Measurements from ENCODE around the gene FOSL1. TPM values are rescaled to one million over a fixed set of nuclear protein-coding genes. Genes with fewer than 3 reads are reported as not detected.

The FOSL1 gene
- total and polyA plus RNA-seq, 5 donors: 0.57 to 5.5 (median 0.97) TPM

DNA sequence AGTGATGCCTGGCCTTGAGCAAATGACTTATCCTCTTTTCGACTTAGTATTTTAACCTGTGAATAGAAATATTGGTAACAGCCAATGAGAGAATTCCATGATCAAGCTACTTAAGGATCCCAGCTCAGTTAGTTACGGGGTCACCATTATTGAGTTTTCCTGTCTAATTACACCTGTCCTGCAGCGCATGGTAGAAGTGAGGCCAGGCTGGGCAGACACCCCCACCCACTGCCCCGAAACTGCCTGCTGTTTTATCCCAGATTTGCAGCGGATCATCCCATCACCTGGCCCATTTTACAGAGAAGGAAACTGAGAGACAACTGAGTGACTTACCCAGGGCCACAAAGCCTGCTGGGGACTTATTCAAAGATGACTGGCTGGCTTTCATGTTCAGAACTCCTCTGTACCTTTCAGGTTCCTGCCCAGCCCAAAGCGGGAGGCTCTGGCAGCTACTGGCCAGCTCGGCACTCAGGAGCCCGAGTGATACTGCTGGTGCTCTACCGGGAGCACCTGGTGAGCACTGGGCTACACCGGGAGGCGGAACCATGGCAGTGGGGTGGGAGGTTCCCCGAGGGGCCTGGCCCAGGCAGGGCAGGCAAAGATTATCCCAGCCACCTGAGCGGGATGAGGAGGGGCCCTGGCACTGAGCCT is 38.5 kb downstream of the FOSL1 start:
- 85% methylated on average over 13 of the region's 13 CpGs for WGBS
- intact Hi-C loops (cut with DNase I): no loop called here

GRCh38 chr11:65861165-65861505 is 39.1 kb downstream of the FOSL1 start:
- H3K27me3 ChIP-seq (ENCODE audit: control insufficient read depth, insufficient read depth): no peaks in the 10 kb centered on the region
- intact Hi-C loops (cut with DNase I): no loop called here
- ATAC-seq (no peak), DNase-seq (peak in 2 of 3 donors; percentile 22 to 67)
- H3K4me3 ChIP-seq (ENCODE audit: low read length): peak overlapping the region; percentile 61
- H3K9me3 ChIP-seq (ENCODE audit: control insufficient read depth, low read length): no peaks in the 10 kb centered on the region
- peak overlapping the region; percentile 99 for H3K27ac ChIP-seq (ENCODE audit: low read length)
- WGBS: 8% methylated on average over 14 of the region's 14 CpGs
- peaks cover 5% of the 10 kb centered on the region for H3K4me1 ChIP-seq (ENCODE audit: control insufficient read depth, insufficient read depth, low read length)

More for the DNA sequence above, 38.5 kb downstream of the FOSL1 start:
- peak; percentile 21 to 66 (median 41) for DNase-seq
- no peak overlapping the region for H3K27ac ChIP-seq (ENCODE audit: low read length)
- H3K4me1 ChIP-seq (ENCODE audit: control insufficient read depth, insufficient read depth, low read length): peaks cover 5% of the 10 kb centered on the region
- H3K4me3 ChIP-seq (ENCODE audit: low read length): peak overlapping the region; percentile 61
- H3K27me3 ChIP-seq (ENCODE audit: control insufficient read depth, insufficient read depth): no peaks in the 10 kb centered on the region
- H3K9me3 ChIP-seq (ENCODE audit: control insufficient read depth, low read length): no peaks in the 10 kb centered on the region
- ATAC-seq: no peak

DNA sequence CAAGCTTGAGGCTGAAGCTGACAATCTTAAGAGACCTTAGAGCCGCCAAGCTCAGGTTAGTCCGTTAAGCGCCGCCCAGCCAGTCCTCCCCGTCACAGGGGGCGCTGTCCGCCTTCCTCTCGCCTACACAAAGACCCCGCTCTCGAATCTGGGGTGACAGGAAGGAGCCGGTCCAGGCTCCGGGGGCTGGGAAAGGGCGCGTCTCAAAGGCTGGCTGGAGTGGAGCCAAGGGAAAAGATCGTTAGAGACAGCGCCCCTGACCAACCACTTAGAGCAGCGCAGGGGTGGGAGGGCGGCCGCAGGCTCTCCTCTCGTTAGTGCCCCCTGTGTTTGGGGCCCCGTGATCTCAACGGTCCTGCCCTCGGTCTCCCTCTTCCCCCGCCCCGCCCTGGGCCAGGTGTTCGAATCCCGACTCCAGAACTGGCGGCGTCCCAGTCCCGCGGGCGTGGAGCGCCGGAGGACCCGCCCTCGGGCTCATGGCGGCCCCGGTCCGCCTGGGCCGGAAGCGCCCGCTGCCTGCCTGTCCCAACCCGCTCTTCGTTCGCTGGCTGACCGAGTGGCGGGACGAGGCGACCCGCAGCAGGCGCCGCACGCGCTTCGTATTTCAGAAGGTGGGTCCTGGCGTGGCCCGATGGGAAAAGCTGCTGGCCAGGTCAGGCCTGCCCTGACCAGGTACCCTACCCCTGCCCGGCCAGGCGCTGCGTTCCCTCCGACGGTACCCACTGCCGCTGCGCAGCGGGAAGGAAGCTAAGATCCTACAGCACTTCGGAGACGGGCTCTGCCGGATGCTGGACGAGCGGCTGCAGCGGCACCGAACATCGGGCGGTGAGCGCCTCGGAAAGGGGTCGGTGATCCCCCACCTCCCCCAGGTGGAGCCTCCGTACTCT is 39.7 kb downstream of the FOSL1 start, which contains the start of gene MUS81:
MUS81 (plus strand) TSS at position 156 of the 887 bp plus-strand sequence; CDS start at position 477, 321 bp downstream.
- DNase-seq (peak; percentile 98 to 99 (median 99)), ATAC-seq (peak; percentile 67 to 73)
- H3K27ac ChIP-seq (ENCODE audit: low read length): peak within 1 kb of the TSS; percentile 99
- no peaks in the 10 kb centered on the region for H3K27me3 ChIP-seq (ENCODE audit: control insufficient read depth, insufficient read depth)
- WGBS: under 1% methylated on average over 78 of the region's 78 CpGs
- H3K9me3 ChIP-seq (ENCODE audit: control insufficient read depth, low read length): no peaks in the 10 kb centered on the region
- peak within 1 kb of the TSS; percentile 61 for H3K4me3 ChIP-seq (ENCODE audit: low read length)
- intact Hi-C loops (cut with DNase I): no loop called here
- peaks cover 5% of the 10 kb centered on the region for H3K4me1 ChIP-seq (ENCODE audit: control insufficient read depth, insufficient read depth, low read length)

GRCh38 chr11:65859812-65860277 is 40.3 kb downstream of the FOSL1 start:
- ATAC-seq (no peak), DNase-seq (no peak)
- intact Hi-C loops (cut with DNase I): no loop called here
- Histone ChIP-seq H3K4me1 (ENCODE audit: control insufficient read depth, insufficient read depth, low read length) (peaks cover 5% of the 10 kb centered on the region), H3K27ac (ENCODE audit: low read length) (peak overlapping the region; percentile 99), H3K27me3 (ENCODE audit: control insufficient read depth, insufficient read depth) (no peaks in the 10 kb centered on the region), H3K4me3 (ENCODE audit: low read length) (peak overlapping the region; percentile 61), H3K9me3 (ENCODE audit: control insufficient read depth, low read length) (no peaks in the 10 kb centered on the region)
- WGBS: 1% methylated on average over 16 of the region's 16 CpGs

- Histone ChIP-seq H3K27ac (ENCODE audit: low read length) (peak overlapping the region; percentile 99), H3K9me3 (ENCODE audit: control insufficient read depth, low read length) (no peaks in the 10 kb centered on the region), H3K4me3 (ENCODE audit: low read length) (peak overlapping the region; percentile 61), H3K4me1 (ENCODE audit: control insufficient read depth, insufficient read depth, low read length) (peaks cover 5% of the 10 kb centered on the region), H3K27me3 (ENCODE audit: control insufficient read depth, insufficient read depth) (no peaks in the 10 kb centered on the region)
- under 1% methylated on average over 46 of the region's 46 CpGs for WGBS
- intact Hi-C loops (cut with DNase I): no loop called here
- DNase-seq (peak; percentile 100), ATAC-seq (peak; percentile 84)
Observed at GRCh38 chr11:65859095-65859811, 40.9 kb downstream of the FOSL1 start.

DNA sequence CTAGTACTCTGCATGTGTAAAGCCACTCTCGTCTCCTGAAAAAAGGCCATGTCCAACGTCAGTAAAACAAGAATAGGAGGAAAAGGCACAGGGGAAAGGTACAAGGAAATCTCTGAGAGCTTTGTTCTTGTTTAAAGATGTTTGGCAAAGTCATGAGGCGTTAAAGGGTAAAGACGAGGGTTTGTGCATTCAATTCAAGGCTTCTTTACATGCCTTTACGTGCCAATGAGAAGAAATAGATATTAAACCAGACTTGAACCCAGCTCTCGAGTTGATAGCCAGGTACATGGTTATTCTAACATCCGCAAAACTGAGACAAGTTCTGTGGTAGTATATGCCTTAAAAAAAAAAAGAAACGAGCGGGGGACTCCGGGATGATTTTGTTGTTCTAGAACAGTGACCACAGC is 41.5 kb downstream of the FOSL1 start:
- Histone ChIP-seq H3K9me3 (ENCODE audit: control insufficient read depth, low read length) (no peaks in the 10 kb centered on the region), H3K4me1 (ENCODE audit: control insufficient read depth, insufficient read depth, low read length) (peaks cover 5% of the 10 kb centered on the region), H3K4me3 (ENCODE audit: low read length) (peak overlapping the region; percentile 61), H3K27ac (ENCODE audit: low read length) (peak overlapping the region; percentile 99), H3K27me3 (ENCODE audit: control insufficient read depth, insufficient read depth) (no peaks in the 10 kb centered on the region)
- ATAC-seq (no peak), DNase-seq (no peak)
- intact Hi-C loops (cut with DNase I): no loop called here
- WGBS: under 1% methylated on average over 10 of the region's 10 CpGs

GRCh38 chr11:65857853-65858680 is 42.1 kb downstream of the FOSL1 start, which contains the start of gene CFL1:
Gene CFL1 (minus strand): TSS chr11:65858180. CDS start chr11:65858099, 81 bp downstream.
- under 1% methylated on average over 92 of the region's 92 CpGs for WGBS
- H3K4me1 ChIP-seq (ENCODE audit: control insufficient read depth, insufficient read depth, low read length): peaks cover 5% of the 10 kb centered on the region
- intact Hi-C loops (cut with DNase I): no loop called here

GRCh38 chr11:65857500-65857852 is 42.7 kb downstream of the FOSL1 start:
- WGBS: under 1% methylated on average over 49 of the region's 49 CpGs
- Histone ChIP-seq H3K27me3 (ENCODE audit: control insufficient read depth, insufficient read depth) (no peaks in the 10 kb centered on the region), H3K4me1 (ENCODE audit: control insufficient read depth, insufficient read depth, low read length) (peaks cover 5% of the 10 kb centered on the region), H3K9me3 (ENCODE audit: control insufficient read depth, low read length) (no peaks in the 10 kb centered on the region), H3K4me3 (ENCODE audit: low read length) (peak overlapping the region; percentile 94), H3K27ac (ENCODE audit: low read length) (peak overlapping the region; percentile 97)
- intact Hi-C loops (cut with DNase I): no loop called here
- ATAC-seq: no peak
- peak in 2 of 3 donors; percentile 84 to 87 for DNase-seq

More at GRCh38 chr11:65857853-65858680, 42.1 kb downstream of the FOSL1 start, which contains the start of gene CFL1:
- H3K27me3 ChIP-seq (ENCODE audit: control insufficient read depth, insufficient read depth): no peaks in the 10 kb centered on the region
- H3K9me3 ChIP-seq (ENCODE audit: control insufficient read depth, low read length): no peaks in the 10 kb centered on the region
- peak within 1 kb of the TSS; percentile 99 for H3K27ac ChIP-seq (ENCODE audit: low read length)
- peak within 1 kb of the TSS; percentile 94 for H3K4me3 ChIP-seq (ENCODE audit: low read length)
- ATAC-seq: peak; percentile 77 to 82
- peak; percentile 99 to 100 (median 100) for DNase-seq

GRCh38 chr11:65856689-65857499 is 43.3 kb downstream of the FOSL1 start:
- Histone ChIP-seq H3K9me3 (ENCODE audit: control insufficient read depth, low read length) (no peaks in the 10 kb centered on the region), H3K27me3 (ENCODE audit: control insufficient read depth, insufficient read depth) (no peaks in the 10 kb centered on the region), H3K4me1 (ENCODE audit: control insufficient read depth, insufficient read depth, low read length) (peaks cover 5% of the 10 kb centered on the region), H3K27ac (ENCODE audit: low read length) (peak overlapping the region; percentile 97), H3K4me3 (ENCODE audit: low read length) (peak overlapping the region; percentile 94)
- DNase-seq: peak; percentile 88 to 94 (median 93)
- intact Hi-C loops (cut with DNase I): no loop called here
- WGBS: 1% methylated on average over 57 of the region's 57 CpGs
- ATAC-seq: peak; percentile 46 to 50
